H1 (cell line): ENCODE data around the gene RALGAPA1.
A peak's percentile ranks its signal among the peaks of the same experiment; 100 is the strongest.

Source experiments
- ATF2 ChIP-seq: IDR thresholded peaks from 2 replicates; pipeline ENCODE4 v1.6.1; 2012; ENCODE audit warnings: low read length, inconsistent platforms
- CEBPB ChIP-seq: IDR thresholded peaks from 2 replicates; pipeline ENCODE4 v1.6.1; 2012; ENCODE audit warnings: low read depth, low read length
- GTF2F1 ChIP-seq: IDR thresholded peaks from 2 replicates; pipeline ENCODE4 v1.6.1; 2012; ENCODE audit warnings: low read depth, low read length, improper control_type of control experiment, borderline replicate concordance
- NANOG ChIP-seq: IDR thresholded peaks from 2 replicates; pipeline ENCODE4 v1.6.1; 2011; ENCODE audit warnings: low read length, low read depth, mild to moderate bottlenecking, inconsistent platforms; ENCODE audit not compliant: insufficient read depth, poor library complexity, severe bottlenecking
- POLR2A ChIP-seq, 2 experiments: IDR thresholded peaks; 1 replicate in 1 of 2; 2 replicates in 1 of 2; pipeline ENCODE4 v1.6.1; 2011; ENCODE audit warnings: low read depth in 2 of 2, low read length in 2 of 2, mild to moderate bottlenecking in 2 of 2; ENCODE audit errors: control extremely low read depth in 1 of 2
- POLR2AphosphoS5 ChIP-seq: IDR thresholded peaks from 2 replicates; pipeline ENCODE4 v1.6.1; 2011; ENCODE audit warnings: low read depth, low read length
- RAD21 ChIP-seq, 2 experiments: IDR thresholded peaks in 1 of 2; conservative IDR thresholded peaks in 1 of 2; 2 replicates each; pipeline ENCODE4 v1.6.1; 2011; ENCODE audit warnings: low read depth in 2 of 2, low read length in 2 of 2, improper control_type of control experiment in 1 of 2, inconsistent platforms in 1 of 2, mild to moderate bottlenecking in 1 of 2, moderate library complexity in 1 of 2
- RFX5 ChIP-seq: IDR thresholded peaks from 2 replicates; pipeline ENCODE4 v1.6.1; 2011; ENCODE audit warnings: low read depth, low read length, improper control_type of control experiment, borderline replicate concordance
- SUZ12 ChIP-seq: fragments of 200-600 bp; sonication (generic); IDR thresholded peaks from 2 replicates; pipeline ENCODE4 v1.6.1; 2012; ENCODE audit warnings: mild to moderate bottlenecking, inconsistent platforms, low read length, moderate library complexity, mixed read lengths
- ZNF274 ChIP-seq: IDR thresholded peaks from 2 replicates; pipeline ENCODE4 v1.7.0; 2012; ENCODE audit warnings: low read length, borderline replicate concordance; ENCODE audit errors: extremely low read depth
- TF ChIP-seq, protein P1 (sequence below), 3 experiments: IDR thresholded peaks; 1 replicate in 2 of 3; 2 replicates in 1 of 3; pipeline versions ENCODE4 v1.5.1 to v1.6.1; 2011; ENCODE audit warnings: low read length in 3 of 3, mild to moderate bottlenecking in 3 of 3, inconsistent platforms in 2 of 3, low read depth in 1 of 3, moderate library complexity in 1 of 3; ENCODE audit not compliant: insufficient read depth in 1 of 3; ENCODE audit errors: control extremely low read depth in 1 of 3
- TF ChIP-seq, protein P2 (sequence below): IDR thresholded peaks from 2 replicates; pipeline ENCODE4 v1.6.1; 2011; ENCODE audit warnings: low read length, improper control_type of control experiment

- TF ChIP-seq CEBPB, result peak; percentile 48; the same call in 1 of the 2 replicates
- TF ChIP-seq, protein P1, sequence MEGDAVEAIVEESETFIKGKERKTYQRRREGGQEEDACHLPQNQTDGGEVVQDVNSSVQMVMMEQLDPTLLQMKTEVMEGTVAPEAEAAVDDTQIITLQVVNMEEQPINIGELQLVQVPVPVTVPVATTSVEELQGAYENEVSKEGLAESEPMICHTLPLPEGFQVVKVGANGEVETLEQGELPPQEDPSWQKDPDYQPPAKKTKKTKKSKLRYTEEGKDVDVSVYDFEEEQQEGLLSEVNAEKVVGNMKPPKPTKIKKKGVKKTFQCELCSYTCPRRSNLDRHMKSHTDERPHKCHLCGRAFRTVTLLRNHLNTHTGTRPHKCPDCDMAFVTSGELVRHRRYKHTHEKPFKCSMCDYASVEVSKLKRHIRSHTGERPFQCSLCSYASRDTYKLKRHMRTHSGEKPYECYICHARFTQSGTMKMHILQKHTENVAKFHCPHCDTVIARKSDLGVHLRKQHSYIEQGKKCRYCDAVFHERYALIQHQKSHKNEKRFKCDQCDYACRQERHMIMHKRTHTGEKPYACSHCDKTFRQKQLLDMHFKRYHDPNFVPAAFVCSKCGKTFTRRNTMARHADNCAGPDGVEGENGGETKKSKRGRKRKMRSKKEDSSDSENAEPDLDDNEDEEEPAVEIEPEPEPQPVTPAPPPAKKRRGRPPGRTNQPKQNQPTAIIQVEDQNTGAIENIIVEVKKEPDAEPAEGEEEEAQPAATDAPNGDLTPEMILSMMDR (IDR thresholded peaks at IDR 0.05; ENCODE audit: control extremely low read depth in 1 of 3, insufficient read depth in 1 of 3, low read depth in 1 of 3, low read length in 3 of 3), result no peak
- TF ChIP-seq RAD21 (IDR thresholded peaks at IDR 0.05 in 1 of 2, conservative IDR thresholded peaks at IDR 0.05 in 1 of 2; ENCODE audit: low read depth in 2 of 2, low read length in 2 of 2), result no peak
- TF ChIP-seq POLR2A (IDR thresholded peaks at IDR 0.05; ENCODE audit: control extremely low read depth in 1 of 2, low read depth in 2 of 2, low read length in 2 of 2), result no peak
- TF ChIP-seq NANOG, result no peak
- TF ChIP-seq RFX5, result no peak
- TF ChIP-seq ATF2, result no peak
- TF ChIP-seq, protein P2, sequence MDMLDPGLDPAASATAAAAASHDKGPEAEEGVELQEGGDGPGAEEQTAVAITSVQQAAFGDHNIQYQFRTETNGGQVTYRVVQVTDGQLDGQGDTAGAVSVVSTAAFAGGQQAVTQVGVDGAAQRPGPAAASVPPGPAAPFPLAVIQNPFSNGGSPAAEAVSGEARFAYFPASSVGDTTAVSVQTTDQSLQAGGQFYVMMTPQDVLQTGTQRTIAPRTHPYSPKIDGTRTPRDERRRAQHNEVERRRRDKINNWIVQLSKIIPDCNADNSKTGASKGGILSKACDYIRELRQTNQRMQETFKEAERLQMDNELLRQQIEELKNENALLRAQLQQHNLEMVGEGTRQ, result no peak
- no peak for TF ChIP-seq POLR2AphosphoS5
- no peak for TF ChIP-seq SUZ12
- no peak for TF ChIP-seq ZNF274
- TF ChIP-seq GTF2F1, result no peak
Observed at GRCh38 chr14:35678403-35679028, 130.6 kb downstream of the RALGAPA1 start.
